ENCODE data around the gene TOMM7. TPM values are rescaled to one million over a fixed set of nuclear protein-coding genes. Genes with fewer than 3 reads are reported as not detected.

TOMM7 gene
- total RNA-seq, 1 experiment from 2014 or later: 325 TPM

GRCh38 chr7:22853674-22854157 is 31.1 kb upstream of the TOMM7 start:
- no TSS peak for BruUV-seq (replicated peaks)
- Histone ChIP-seq H3K36me3 (ENCODE audit: control insufficient read depth in 1 of 2, insufficient read depth in 2 of 2, low read length in 2 of 2) (peaks cover 0 to 14% of the 10 kb centered on the region in 2 experiments; a peak in 1 of 4 replicates), H3K27ac (ENCODE audit: low read depth, low read length) (no peak overlapping the region), H3K27me3 (ENCODE audit: insufficient read depth, low read length) (no peaks in the 10 kb centered on the region), H3K4me1 (ENCODE audit: control insufficient read depth in 1 of 2, insufficient read depth in 2 of 2, low read length in 2 of 2) (peaks cover 30 to 48% of the 10 kb centered on the region in 2 experiments), H3K79me2 (ENCODE audit: insufficient read depth, low read length) (peaks cover 29% of the 10 kb centered on the region), H4K20me1 (ENCODE audit: insufficient read depth) (no peaks in the 10 kb centered on the region), H2AFZ (ENCODE audit: low read depth, low read length, poor library complexity, severe bottlenecking) (peak overlapping the region; percentile 46), H3K4me2 (ENCODE audit: low read length) (peak overlapping the region; percentile 88), H3K9ac (ENCODE audit: low read length) (peak overlapping the region; percentile 99), H3K4me3 (replicated peaks in 1 of 2; ENCODE audit: low read depth in 1 of 2, low read length in 2 of 2) (peak overlapping the region; percentile 62 to 89), H3K9me3 (ENCODE audit: control insufficient read depth in 1 of 2, insufficient read depth in 1 of 2, low read depth in 1 of 2, low read length in 2 of 2) (no peaks in the 10 kb centered on the region), H3K9me2 (ENCODE audit: insufficient read depth) (no peaks in the 10 kb centered on the region)
- intact Hi-C loops (cut with micrococcal nuclease): loop anchor here (1.0 to 10.0 kb wide), 3 partner anchors 31 to 299 kb away; partner anchors contain the start of gene TOMM7
- RAD21 ChIA-PET (ENCODE audit: low non-redundant PET in 1 of 2, low total read pairs in 2 of 2, uncharacterized antibody in 2 of 2, unreplicated experiment in 2 of 2): no interaction called here
- CTCF ChIA-PET: interaction anchor here (1.3 kb wide), 1 partner anchor 201 kb away, joined by 3 read pairs; no protein-coding TSS in a partner anchor
- POLR2A ChIA-PET: no interaction called here
- TF ChIP-seq EZH2 (IDR thresholded peaks at IDR 0.05): no peak
- TF ChIP-seq, protein P1, sequence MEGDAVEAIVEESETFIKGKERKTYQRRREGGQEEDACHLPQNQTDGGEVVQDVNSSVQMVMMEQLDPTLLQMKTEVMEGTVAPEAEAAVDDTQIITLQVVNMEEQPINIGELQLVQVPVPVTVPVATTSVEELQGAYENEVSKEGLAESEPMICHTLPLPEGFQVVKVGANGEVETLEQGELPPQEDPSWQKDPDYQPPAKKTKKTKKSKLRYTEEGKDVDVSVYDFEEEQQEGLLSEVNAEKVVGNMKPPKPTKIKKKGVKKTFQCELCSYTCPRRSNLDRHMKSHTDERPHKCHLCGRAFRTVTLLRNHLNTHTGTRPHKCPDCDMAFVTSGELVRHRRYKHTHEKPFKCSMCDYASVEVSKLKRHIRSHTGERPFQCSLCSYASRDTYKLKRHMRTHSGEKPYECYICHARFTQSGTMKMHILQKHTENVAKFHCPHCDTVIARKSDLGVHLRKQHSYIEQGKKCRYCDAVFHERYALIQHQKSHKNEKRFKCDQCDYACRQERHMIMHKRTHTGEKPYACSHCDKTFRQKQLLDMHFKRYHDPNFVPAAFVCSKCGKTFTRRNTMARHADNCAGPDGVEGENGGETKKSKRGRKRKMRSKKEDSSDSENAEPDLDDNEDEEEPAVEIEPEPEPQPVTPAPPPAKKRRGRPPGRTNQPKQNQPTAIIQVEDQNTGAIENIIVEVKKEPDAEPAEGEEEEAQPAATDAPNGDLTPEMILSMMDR (IDR thresholded peaks at IDR 0.05 in 2 of 3, conservative IDR thresholded peaks at IDR 0.05 in 1 of 3; ENCODE audit: borderline replicate concordance in 1 of 3, insufficient read depth in 1 of 3, low read depth in 2 of 3, low read length in 2 of 3): peak in 2 of 3 experiments; percentile 55 to 59; a peak in 4 of 6 replicates
- 0 out of 2 replicates have a peak, but pooled peaks have one; percentile 29 for TF ChIP-seq RAD21 (IDR thresholded peaks at IDR 0.05; ENCODE audit: low read depth)
- DNase-seq (ENCODE audit: low read depth, low spot score): peak; percentile 54
- ATAC-seq: peak; percentile 51

DNA sequence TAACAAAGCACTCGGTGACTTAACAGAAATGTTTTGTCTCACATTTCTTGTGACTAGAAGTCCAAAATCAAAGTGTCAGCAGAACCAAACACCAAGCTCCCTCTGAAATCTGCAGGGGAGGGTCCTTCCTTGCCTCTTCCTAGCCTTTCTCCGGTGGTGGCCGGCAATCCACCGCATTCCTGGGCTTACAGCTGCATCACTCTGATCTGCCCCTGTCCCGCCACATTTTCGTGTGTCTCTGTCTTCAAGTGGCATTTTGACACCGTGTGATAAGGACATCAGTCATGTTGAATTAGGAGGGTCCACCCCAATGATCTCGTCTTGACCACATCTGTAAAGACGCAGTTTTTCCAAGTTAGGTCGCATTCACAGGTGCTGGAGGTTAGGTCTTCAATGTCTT is 30.5 kb upstream of the TOMM7 start:
- H2AFZ ChIP-seq (ENCODE audit: low read depth, low read length, poor library complexity, severe bottlenecking): peak overlapping the region; percentile 46
- no peaks in the 10 kb centered on the region for H4K20me1 ChIP-seq (ENCODE audit: insufficient read depth)
- H3K9ac ChIP-seq (ENCODE audit: low read length): peak overlapping the region; percentile 99
- H3K9me3 ChIP-seq (ENCODE audit: control insufficient read depth in 1 of 2, insufficient read depth in 1 of 2, low read depth in 1 of 2, low read length in 2 of 2): no peaks in the 10 kb centered on the region
- H3K4me1 ChIP-seq (ENCODE audit: control insufficient read depth in 1 of 2, insufficient read depth in 2 of 2, low read length in 2 of 2): peaks cover 24 to 42% of the 10 kb centered on the region in 2 experiments
- no peak for ATAC-seq
- no peak for DNase-seq (ENCODE audit: low read depth, low spot score)
- H3K27ac ChIP-seq (ENCODE audit: low read depth, low read length): no peak overlapping the region
- H3K36me3 ChIP-seq (ENCODE audit: control insufficient read depth in 1 of 2, insufficient read depth in 2 of 2, low read length in 2 of 2): peaks cover 0 to 14% of the 10 kb centered on the region in 2 experiments; a peak in 1 of 4 replicates
- no peaks in the 10 kb centered on the region for H3K27me3 ChIP-seq (ENCODE audit: insufficient read depth, low read length)
- peaks cover 29% of the 10 kb centered on the region for H3K79me2 ChIP-seq (ENCODE audit: insufficient read depth, low read length)
- peak overlapping the region in 1 of 2 experiments; percentile 89; a peak in 2 of 4 replicates for H3K4me3 ChIP-seq (replicated peaks in 1 of 2; ENCODE audit: low read depth in 1 of 2, low read length in 2 of 2)
- RAD21 ChIA-PET (ENCODE audit: low non-redundant PET in 1 of 2, low total read pairs in 2 of 2, uncharacterized antibody in 2 of 2, unreplicated experiment in 2 of 2): no interaction called here
- H3K4me2 ChIP-seq (ENCODE audit: low read length): peak overlapping the region; percentile 88
- POLR2A ChIA-PET: no interaction called here
- intact Hi-C loops (cut with micrococcal nuclease): loop anchor here (10.0 kb wide), 1 partner anchor 298 kb away; no protein-coding TSS in a partner anchor
- no peaks in the 10 kb centered on the region for H3K9me2 ChIP-seq (ENCODE audit: insufficient read depth)
- CTCF ChIA-PET: interaction anchor here (1.3 kb wide), 1 partner anchor 202 kb away, joined by 3 read pairs; no protein-coding TSS in a partner anchor
- BruUV-seq (replicated peaks): no TSS peak
- TF ChIP-seq SP1 (IDR thresholded peaks at IDR 0.05; ENCODE audit: low read depth) (no peak), YY1 (IDR thresholded peaks at IDR 0.05; ENCODE audit: extremely low read depth, insufficient replicate concordance, low read depth, low read length) (no peak), EZH2phosphoT487 (IDR thresholded peaks at IDR 0.05; ENCODE audit: borderline replicate concordance) (no peak), ZNF274 (IDR thresholded peaks at IDR 0.05; ENCODE audit: low read depth, low read length) (no peak), ELF1 (IDR thresholded peaks at IDR 0.05; ENCODE audit: borderline replicate concordance, low read depth) (no peak), RAD21 (IDR thresholded peaks at IDR 0.05; ENCODE audit: low read depth) (no peak), CBX3 (IDR thresholded peaks at IDR 0.05; ENCODE audit: low read depth) (no peak), FOSL1 (IDR thresholded peaks at IDR 0.05; ENCODE audit: low read depth) (no peak), ZFX (IDR thresholded peaks at IDR 0.05) (no peak)
- TF ChIP-seq, protein P1 (IDR thresholded peaks at IDR 0.05 in 2 of 3, conservative IDR thresholded peaks at IDR 0.05 in 1 of 3; ENCODE audit: borderline replicate concordance in 1 of 3, insufficient read depth in 1 of 3, low read depth in 2 of 3, low read length in 2 of 3): no peak
- TF ChIP-seq, protein P2, sequence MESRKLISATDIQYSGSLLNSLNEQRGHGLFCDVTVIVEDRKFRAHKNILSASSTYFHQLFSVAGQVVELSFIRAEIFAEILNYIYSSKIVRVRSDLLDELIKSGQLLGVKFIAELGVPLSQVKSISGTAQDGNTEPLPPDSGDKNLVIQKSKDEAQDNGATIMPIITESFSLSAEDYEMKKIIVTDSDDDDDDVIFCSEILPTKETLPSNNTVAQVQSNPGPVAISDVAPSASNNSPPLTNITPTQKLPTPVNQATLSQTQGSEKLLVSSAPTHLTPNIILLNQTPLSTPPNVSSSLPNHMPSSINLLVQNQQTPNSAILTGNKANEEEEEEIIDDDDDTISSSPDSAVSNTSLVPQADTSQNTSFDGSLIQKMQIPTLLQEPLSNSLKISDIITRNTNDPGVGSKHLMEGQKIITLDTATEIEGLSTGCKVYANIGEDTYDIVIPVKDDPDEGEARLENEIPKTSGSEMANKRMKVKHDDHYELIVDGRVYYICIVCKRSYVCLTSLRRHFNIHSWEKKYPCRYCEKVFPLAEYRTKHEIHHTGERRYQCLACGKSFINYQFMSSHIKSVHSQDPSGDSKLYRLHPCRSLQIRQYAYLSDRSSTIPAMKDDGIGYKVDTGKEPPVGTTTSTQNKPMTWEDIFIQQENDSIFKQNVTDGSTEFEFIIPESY (IDR thresholded peaks at IDR 0.05; ENCODE audit: extremely low read depth, insufficient replicate concordance, low read length): no peak
